Endothelial cell of umbilical vein (primary cell): ENCODE data around the gene IGFBP3. TPM values are rescaled to one million over a fixed set of nuclear protein-coding genes. Genes with fewer than 3 reads are reported as not detected.

ENCODE experiments used
- BruUV-seq: library from RNA; stranded (reverse); fragments of 400-500 nt; replicated peaks from 2 replicates; lab custom pipeline; 2021; lab: Mats Ljungman, UMichigan
- CTCF ChIA-PET: fragments of 300-600, 350-600 bp; sonication (Branson Sonifier 250); formaldehyde crosslinking; loops from one replicate; lab custom pipeline; 2021; ENCODE audit warnings: antibody characterized with exemption, inconsistent platforms; lab: Charles Lee
- POLR2A ChIA-PET: fragments of 300-600, 350-600 bp; sonication (Branson Sonifier 250); formaldehyde crosslinking; loops from one replicate; lab custom pipeline; 2021; ENCODE audit warnings: antibody characterized with exemption, inconsistent platforms; lab: Charles Lee
- DNase-seq: peaks from one replicate; pipeline ENCODE4 v3.0.0-alpha.2; 2011; ENCODE audit warnings: low read depth, low spot score
- FAIRE-seq: peaks from 2 replicates; lab custom pipeline; 2011; peaks lifted over from hg19 to GRCh38; lab: Jason Lieb, UNC
- H2AFZ ChIP-seq: 2 replicates; pipeline ENCODE4 v1.6.0; 2012; ENCODE audit warnings: low read depth, low read length, control low read depth, inconsistent platforms
- H3K27ac ChIP-seq: 2 replicates; pipeline ENCODE4 v1.5.1; 2011; ENCODE audit warnings: low read depth, mild to moderate bottlenecking, control low read depth, low read length, moderate library complexity; ENCODE audit not compliant: insufficient read depth
- H3K27me3 ChIP-seq, 2 experiments: 2 replicates each; pipeline versions ENCODE4 v1.6.0 to v1.6.1; 2011; ENCODE audit warnings: low read length in 2 of 2, mixed read lengths in 1 of 2; ENCODE audit not compliant: control insufficient read depth in 2 of 2, insufficient read depth in 2 of 2
- H3K36me3 ChIP-seq, 2 experiments: 2 replicates in 1 of 2; 3 replicates in 1 of 2; pipeline ENCODE4 v1.5.1; 2011; ENCODE audit warnings: low read length in 2 of 2, mild to moderate bottlenecking in 1 of 2, moderate library complexity in 1 of 2; ENCODE audit not compliant: control insufficient read depth in 2 of 2, insufficient read depth in 2 of 2; ENCODE audit errors: extremely low read depth in 1 of 2
- H3K4me1 ChIP-seq: 3 replicates; pipeline ENCODE4 v1.5.1; 2011; ENCODE audit warnings: mild to moderate bottlenecking, low read length; ENCODE audit not compliant: control insufficient read depth, insufficient read depth; ENCODE audit errors: extremely low read depth
- H3K4me2 ChIP-seq: 2 replicates; pipeline ENCODE4 v1.6.1; 2011; ENCODE audit warnings: low read length, control low read depth, mixed read lengths; ENCODE audit not compliant: insufficient read depth
- H3K4me3 ChIP-seq, 3 experiments: fragments of 200-600 bp in 1 of 3; sonication (generic), shearing (Covaris generic) in 1 of 3; replicated peaks in 1 of 3; 2 replicates each; pipeline ENCODE4 v1.5.1; 2011 to 2016; ENCODE audit warnings: control low read depth in 3 of 3, low read length in 3 of 3, mild to moderate bottlenecking in 2 of 3, inconsistent platforms in 1 of 3, low read depth in 1 of 3, moderate library complexity in 1 of 3; ENCODE audit not compliant: insufficient read depth in 1 of 3
- H3K79me2 ChIP-seq: 2 replicates; pipeline ENCODE4 v1.6.0; 2012; ENCODE audit warnings: low read length, inconsistent platforms; ENCODE audit not compliant: control insufficient read depth, insufficient read depth
- H3K9ac ChIP-seq: replicated peaks from 2 replicates; pipeline ENCODE3; 2011; ENCODE audit warnings: low read length, control low read depth; ENCODE audit not compliant: insufficient read depth; ENCODE audit errors: extremely low read depth
- H3K9me1 ChIP-seq: replicated peaks from 3 replicates; pipeline ENCODE4 v1.6.0; 2011; ENCODE audit warnings: mild to moderate bottlenecking, low read length; ENCODE audit not compliant: control insufficient read depth, insufficient read depth; ENCODE audit errors: extremely low read depth
- H3K9me3 ChIP-seq: replicated peaks from 2 replicates; pipeline ENCODE4 v1.5.1; 2012; ENCODE audit warnings: low read length, inconsistent platforms; ENCODE audit not compliant: control insufficient read depth, insufficient read depth
- H4K20me1 ChIP-seq: replicated peaks from 2 replicates; pipeline ENCODE3; 2011; ENCODE audit warnings: mild to moderate bottlenecking, low read length; ENCODE audit not compliant: control insufficient read depth, insufficient read depth; ENCODE audit errors: extremely low read depth
- CTCF ChIP-seq, 2 donors: IDR thresholded peaks; 1 replicate in 1 of 2; 2 replicates in 1 of 2; pipeline ENCODE4 v1.5.1; 2011; ENCODE audit warnings: low read length in 2 of 2, mild to moderate bottlenecking in 2 of 2, moderate library complexity in 2 of 2, control low read depth in 1 of 2, inconsistent platforms in 1 of 2, low read depth in 1 of 2; ENCODE audit not compliant: insufficient read depth in 1 of 2; ENCODE audit errors: extremely low read depth in 1 of 2
- EZH2 ChIP-seq: IDR thresholded peaks from 2 replicates; pipeline ENCODE4 v1.6.1; 2012; ENCODE audit warnings: borderline replicate concordance, low read depth, mild to moderate bottlenecking, moderate library complexity, low read length, inconsistent platforms; ENCODE audit not compliant: severe bottlenecking
- FOS ChIP-seq: IDR thresholded peaks from 2 replicates; pipeline ENCODE4 v1.6.1; 2011; ENCODE audit warnings: mild to moderate bottlenecking, low read length, moderate library complexity, borderline replicate concordance; ENCODE audit not compliant: insufficient read depth
- GATA2 ChIP-seq: IDR thresholded peaks from 2 replicates; pipeline ENCODE4 v1.7.0; 2011; ENCODE audit warnings: low read depth, mild to moderate bottlenecking, moderate library complexity, mixed read lengths, low read length; ENCODE audit not compliant: insufficient read length, insufficient read depth
- JUN ChIP-seq: IDR thresholded peaks from 2 replicates; pipeline ENCODE4 v1.6.1; 2011; ENCODE audit warnings: borderline replicate concordance, low read depth; ENCODE audit not compliant: insufficient read length, insufficient read depth
- MYC ChIP-seq: IDR thresholded peaks from one replicate; pipeline ENCODE4 v1.6.1; 2011; ENCODE audit warnings: mild to moderate bottlenecking, low read depth, low read length
- POLR2A ChIP-seq: IDR thresholded peaks from 2 replicates; pipeline ENCODE4 v1.6.1; 2012; ENCODE audit warnings: low read depth, mild to moderate bottlenecking, control low read depth, low read length
- POLR2AphosphoS5 ChIP-seq: IDR thresholded peaks from 2 replicates; pipeline ENCODE4 v1.6.1; 2012; ENCODE audit warnings: low read depth, mild to moderate bottlenecking, control low read depth, low read length, moderate library complexity; ENCODE audit not compliant: insufficient read depth
- dilution Hi-C: fragments of 300-500 bp; cut with MboI; formaldehyde crosslinking; loops from one replicate; pipeline ENCODE4 v1.15.0; 2019; ENCODE audit warnings: low sequenced_read_pairs; ENCODE audit not compliant: extremely low pct_ligation_motif_present
- intact Hi-C: fragments of 100-400 bp; cut with micrococcal nuclease; formaldehyde crosslinking; loops from one replicate; pipeline ENCODE4 v1.10.0; 2022
- polyA plus RNA-seq, 4 experiments: library from polyadenylated mRNA; depleted of rRNA in 3 of 4; stranded (reverse) in 3 of 4; unstranded in 1 of 4; fragments of >200 nt; gene quantifications; 2 replicates each; pipeline versions ENCODE4 v1.2.1 to v1.2.3, GENCODE V29; 2011 to 2012; ENCODE audit warnings: missing spikeins in 1 of 4
- total RNA-seq: library from RNA; stranded (reverse); gene quantifications from 2 replicates; pipeline ENCODE4 v1.2.3, GENCODE V29; 2021
- TF ChIP-seq, protein P1 (sequence below): IDR thresholded peaks from 2 replicates; pipeline ENCODE4 v1.6.1; 2011; ENCODE audit not compliant: insufficient read depth, insufficient read length

The IGFBP3 gene
- total and polyA plus RNA-seq, 2 donors (not counting 3 experiments of a cell fraction or from before 2014, with no cell fraction given), result 3.4 to 10.1 TPM

DNA sequence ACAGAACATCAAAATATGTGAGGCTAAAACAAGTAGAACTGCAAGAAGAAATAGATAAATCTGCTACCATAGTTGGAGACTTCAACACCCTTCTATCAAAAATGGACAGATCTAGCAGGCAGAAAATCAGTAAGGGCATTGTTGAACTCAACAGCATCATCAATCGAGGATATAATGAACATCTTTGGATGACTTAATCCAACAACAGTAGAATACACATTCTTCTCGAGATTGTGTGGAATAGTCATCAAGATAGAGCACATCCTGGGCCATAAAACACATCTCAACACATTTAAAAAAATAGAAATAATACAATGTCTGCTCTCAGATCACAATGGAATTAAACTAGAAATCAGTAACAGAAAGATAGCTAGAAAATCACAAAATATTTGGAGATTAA lies 22.9 kb downstream of the IGFBP3 start:
- Histone ChIP-seq H3K4me1 (no peaks in the 10 kb centered on the region), H3K27me3 (peaks cover 11 to 14% of the 10 kb centered on the region in 2 experiments), H3K4me3 (no peak overlapping the region), H3K79me2 (no peaks in the 10 kb centered on the region), H4K20me1 (no peaks in the 10 kb centered on the region), H3K4me2 (no peak overlapping the region), H3K9me3 (no peaks in the 10 kb centered on the region), H2AFZ (no peak overlapping the region), H3K27ac (no peak overlapping the region), H3K36me3 (no peaks in the 10 kb centered on the region), H3K9ac (no peak overlapping the region), H3K9me1 (no peaks in the 10 kb centered on the region)
- dilution Hi-C loops (no loop called here), intact Hi-C loops (no loop called here)
- FAIRE-seq, result no peak
- TF ChIP-seq POLR2A (no peak), GATA2 (no peak), EZH2 (no peak), CTCF (IDR thresholded peaks at IDR 0.05; ENCODE audit: extremely low read depth in 1 of 2, insufficient read depth in 1 of 2, low read depth in 1 of 2, low read length in 2 of 2) (no peak), FOS (no peak), POLR2AphosphoS5 (no peak), JUN (no peak), MYC (no peak)
- TF ChIP-seq, protein P1, sequence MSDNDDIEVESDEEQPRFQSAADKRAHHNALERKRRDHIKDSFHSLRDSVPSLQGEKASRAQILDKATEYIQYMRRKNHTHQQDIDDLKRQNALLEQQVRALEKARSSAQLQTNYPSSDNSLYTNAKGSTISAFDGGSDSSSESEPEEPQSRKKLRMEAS, result no peak
- CTCF ChIA-PET, result no interaction called here
- no peak for DNase-seq
- POLR2A ChIA-PET, result no interaction called here
- BruUV-seq, result no TSS peak
